NCI-H524 treated with DMSO at 0.1 percent for 48 hours (cell line): ENCODE results near the gene ATP13A1.

Source experiments
- DNase-seq: peaks from one replicate; lab custom pipeline; 2025; lab: John Stamatoyannopoulos, UW

ATP13A1 gene

DNA sequence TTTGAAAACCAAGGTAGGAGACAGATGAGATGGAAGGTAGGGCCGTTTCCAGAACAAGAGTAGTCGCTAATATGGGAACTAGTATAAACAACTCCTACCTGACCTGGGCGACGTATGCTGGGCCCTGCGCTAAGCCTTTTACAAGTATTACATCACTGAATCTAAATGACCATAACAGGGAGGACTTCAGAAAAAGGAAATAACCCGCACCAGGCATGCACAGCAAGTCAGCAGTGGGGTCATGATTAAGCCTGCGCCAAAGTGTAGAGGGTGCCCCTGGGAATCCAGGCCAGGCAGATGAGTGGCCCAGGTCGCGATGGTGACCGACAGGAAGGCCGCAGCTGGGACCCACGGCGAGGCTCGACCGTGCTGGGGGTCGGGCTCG, 613 bp downstream of the ATP13A1 start:
- no peak for DNase-seq

DNA sequence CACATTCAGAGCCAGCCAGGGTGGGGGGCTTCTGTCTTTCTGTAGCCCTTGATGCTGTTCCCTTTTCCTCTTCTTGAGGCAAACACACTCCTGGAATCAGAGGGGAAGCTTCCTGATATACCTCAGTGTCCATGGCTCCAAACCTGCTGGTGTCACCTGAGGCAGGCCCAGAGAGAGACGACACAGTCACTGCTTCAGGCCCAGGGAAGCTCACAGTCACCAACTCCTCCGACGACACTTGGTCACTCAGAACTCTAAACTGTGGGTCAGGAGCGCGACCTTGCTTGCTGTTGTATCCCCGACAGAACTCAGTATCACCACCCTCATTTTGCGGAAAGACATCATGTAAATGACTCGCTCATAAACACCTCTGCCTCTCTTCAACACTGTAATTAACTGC, 1.1 kb downstream of the ATP13A1 start:
- no peak for DNase-seq

DNA sequence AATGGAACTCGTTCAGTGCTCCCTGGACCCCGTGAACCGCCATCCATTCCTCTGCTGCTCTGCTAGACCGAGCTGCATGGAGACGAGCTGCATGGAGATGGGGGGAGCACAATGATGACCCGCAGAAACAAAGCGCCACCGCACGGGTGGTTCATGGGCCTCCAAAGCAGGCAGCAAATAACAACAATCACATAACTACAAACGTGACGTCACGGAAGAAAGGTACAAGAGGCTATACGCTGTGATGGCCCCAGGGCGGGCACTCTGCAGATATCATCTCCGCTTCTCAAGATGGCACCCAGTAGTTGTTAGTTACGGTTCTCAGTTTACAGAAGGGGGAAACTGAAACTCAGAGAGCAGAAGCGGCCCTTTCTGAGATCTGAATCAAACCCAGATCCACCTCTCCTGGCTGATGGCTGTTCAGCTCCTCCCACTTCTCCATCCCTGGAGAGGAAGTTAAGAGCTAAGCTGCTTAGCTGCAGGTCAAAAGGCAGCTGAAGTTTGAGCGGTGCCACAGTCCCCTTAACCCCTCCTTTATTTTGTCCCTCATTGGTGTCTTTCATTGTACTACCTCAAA, 1.7 kb downstream of the ATP13A1 start:
- DNase-seq, result no peak

DNA sequence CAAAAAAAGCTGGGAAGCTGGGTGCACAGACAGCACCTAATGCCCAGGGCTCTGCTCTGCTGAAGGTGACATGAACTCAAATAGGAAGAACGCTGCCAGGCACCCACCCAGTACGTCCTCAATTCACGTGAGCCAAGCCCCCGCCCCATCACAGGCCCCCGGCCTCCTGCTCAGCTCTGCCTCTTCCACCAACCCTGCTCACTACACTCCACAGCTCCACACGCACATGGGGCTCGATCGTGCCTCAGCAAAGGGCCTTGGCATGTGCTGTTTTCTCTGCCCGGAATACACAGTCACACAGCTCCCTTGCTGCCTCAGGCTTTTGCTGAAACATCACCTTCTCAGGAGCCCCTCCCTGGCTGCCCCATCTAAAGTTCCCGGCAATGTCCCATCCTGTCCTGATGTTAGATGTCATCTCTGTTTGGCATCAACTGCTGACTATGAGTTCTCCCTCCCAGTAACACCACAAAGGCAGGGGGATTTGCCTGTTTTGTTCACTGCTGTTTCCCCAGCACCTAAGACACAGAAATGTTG, 2.3 kb downstream of the ATP13A1 start:
- DNase-seq, result no peak

DNA sequence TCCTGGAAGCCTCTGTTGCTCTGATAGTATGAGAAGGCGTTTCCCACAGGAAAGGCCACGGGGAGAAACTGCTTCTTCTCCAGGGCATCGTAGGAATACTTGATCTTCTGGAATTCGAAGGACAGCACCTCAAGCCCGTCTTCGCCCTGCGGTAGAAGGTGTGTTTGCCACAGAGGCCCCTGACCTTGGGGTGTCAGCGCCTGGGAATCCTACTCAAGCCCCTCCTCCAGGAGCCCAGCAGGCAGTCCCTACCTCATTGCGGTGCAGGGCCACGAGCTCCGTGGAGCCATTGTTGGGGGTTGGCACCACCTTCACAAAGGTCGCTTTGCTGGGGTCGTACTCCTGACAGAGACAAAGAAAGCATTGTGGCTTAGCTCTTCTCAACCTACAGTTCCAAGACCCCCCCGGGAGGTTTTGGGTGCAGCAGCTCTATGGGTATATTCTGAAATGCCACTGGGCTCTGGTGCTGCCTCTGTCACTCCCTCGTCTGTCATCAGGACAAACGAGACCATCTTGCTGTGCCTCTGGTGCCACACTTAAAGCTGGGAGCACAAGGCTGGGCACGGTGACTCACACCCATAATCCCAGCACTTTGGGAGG, 3.7 kb downstream of the ATP13A1 start:
- DNase-seq, result no peak

DNA sequence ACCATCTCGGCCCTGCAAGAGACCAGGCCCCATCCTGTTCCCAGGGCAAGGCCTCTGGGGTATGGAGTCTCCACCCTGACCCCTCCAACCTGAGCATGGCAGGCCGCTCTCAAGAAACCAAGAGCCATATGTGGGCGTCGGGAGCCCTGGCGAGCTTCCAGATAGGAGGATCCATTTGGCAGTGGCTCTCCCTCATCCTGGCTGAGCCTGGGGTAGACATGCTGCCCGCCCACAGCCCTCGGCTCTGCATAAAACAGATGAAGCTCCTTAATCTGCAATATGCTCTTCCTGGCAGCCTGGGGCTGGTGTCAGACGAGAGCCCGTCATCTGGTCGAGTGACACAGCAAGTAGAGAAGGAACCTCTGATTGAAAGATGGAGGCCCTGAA, 6.1 kb downstream of the ATP13A1 start:
- peak; percentile 68 for DNase-seq

DNA sequence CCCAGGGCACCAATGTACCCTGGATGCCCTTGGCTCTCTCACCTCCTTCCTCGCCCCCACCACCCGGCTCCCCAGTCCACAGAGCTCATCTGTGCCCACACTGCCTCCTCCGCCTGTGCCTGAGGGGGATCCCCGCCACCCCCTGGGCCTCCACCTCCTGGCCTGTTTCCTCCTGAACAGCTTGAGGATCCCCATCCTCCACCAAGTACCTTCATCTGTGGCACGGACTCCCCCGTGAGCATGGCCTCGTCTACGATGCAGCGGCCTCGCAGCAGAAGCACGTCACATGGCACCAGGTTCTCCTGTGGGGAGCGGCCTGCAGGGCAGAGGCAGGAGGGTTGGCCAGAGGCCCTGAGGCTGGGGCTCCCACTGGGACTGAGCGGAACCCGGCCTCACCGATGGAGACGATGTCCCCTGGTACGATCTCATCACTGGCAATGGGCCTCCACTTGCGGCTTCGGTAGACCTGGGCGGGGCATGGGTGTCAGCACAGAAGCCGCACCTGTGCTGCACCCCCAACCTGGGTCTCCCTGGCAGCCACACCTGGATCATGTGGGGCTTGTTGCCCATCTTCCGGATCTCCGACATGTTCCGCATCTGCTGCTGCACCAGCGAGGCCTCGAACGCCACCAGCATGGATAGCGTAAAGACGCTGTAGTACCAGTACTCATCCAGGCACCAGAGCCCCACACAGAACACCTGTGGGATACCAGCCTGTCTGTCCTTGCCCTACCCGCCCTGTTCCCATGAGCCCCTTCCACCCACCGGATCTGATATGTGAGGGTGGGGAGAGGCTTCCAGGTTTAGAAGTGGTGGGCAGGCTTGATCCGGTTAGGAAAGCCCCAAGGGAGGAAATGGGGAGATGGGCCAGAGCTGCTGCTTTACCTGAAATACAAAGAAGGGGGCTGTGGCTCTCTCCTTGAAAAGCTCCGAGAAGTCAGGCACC, 6.8 kb downstream of the ATP13A1 start:
- DNase-seq, result no peak

DNA sequence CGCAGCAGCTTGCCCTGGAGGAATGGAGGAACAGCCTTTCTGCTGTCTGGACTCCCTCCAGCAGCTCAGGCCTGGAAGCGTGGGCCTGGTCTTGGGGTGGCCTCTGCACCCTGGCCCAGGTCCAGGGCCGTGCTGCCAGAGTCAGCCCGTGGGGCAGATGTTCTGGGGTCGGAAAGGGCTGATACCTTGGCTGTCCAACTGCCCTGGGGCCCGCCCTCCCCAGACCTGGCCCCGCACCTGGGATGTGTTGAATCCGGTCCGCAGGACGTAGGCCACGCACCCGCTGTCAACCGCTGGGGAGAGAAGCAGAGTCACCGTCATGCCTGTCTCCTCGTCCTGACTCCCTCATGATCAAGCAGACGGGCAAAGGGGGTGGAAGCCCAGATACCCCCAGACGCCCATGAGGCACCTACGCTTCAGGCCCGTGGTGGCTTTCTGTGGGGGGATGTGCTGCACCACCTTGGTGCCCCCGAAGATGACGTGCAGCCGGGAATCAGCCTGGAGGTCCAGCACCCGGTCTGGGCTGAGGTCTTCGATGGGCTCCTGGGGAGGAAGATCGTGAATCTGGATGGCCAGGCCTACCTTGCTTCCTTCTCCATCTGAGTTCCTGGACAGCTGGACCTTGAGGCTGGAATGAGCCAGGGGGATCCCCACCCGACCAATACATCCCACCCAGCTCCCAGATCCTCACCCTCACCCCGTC, 7.7 kb downstream of the ATP13A1 start:
- DNase-seq, result no peak

DNA sequence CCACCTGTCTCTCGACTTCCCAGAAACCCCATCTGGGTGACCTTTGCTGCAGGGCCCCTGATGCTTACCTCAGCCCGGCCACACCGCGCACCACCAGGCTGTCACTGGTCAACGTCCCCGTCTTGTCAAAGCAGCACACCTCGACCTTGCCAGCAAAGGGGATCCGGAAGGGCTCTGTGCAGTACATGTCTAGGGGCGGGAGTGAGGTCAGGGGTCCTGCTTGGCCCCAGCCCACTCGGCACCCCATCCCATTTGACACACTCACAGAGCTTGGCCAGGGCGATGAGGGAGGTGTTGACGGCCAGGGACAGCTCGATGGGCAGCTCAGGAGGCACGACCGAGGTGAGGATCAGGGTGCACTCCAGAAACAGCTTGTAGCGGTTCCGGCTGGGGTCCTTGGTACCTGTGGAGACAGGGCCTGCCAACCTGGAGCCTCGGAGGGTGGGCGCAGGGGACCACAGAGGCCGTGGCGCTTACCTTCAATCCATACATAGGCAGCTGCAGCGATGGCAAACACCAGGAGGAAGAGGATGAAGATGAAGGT, 8.4 kb downstream of the ATP13A1 start:
- no peak for DNase-seq

DNA sequence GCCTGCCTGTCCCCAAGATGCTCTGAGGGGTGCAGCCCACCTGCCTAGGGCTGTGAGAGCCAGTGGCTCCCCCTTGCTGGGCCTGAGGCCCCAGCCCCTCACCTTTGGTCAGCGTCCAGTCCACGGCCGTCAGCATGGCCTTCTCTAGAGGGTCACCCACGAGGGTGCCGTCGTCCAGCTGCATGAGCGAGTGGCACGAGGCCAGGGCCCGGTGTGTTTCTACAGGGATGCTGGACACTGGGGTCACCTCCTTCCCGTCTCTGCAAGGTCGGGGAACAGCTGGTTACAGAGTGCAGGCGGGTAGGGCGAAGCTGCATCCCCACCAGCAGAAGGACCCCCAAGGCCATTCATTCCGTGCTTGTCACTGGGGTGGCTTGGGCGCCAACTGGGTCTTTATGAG, 9.0 kb downstream of the ATP13A1 start:
- no peak for DNase-seq

DNA sequence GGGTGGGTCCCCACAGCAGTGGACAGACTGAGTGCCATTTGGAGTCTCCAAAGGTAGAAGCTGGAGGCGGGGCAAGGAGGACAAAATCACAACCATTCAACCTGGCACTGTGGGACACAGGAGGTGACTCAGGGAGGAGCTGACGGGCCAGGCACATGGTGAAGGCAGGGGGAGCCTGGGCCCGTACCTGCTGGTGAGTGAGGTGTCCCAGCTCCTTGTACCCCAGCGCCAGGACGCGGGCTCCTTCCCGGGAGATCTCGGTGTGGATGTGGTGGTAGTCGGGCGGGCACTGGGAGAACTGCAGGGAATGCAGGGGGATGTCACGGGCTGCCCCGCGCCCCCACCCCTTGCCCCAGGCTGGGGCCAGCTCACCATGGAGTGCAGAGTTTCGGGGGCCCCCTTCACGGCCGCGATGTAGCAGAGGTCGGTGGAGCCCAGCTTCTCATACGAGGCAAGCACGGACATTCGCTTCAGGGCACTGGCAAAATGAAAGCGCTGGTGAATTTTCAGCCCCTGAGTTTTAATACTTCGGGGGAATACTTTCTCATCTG, 9.8 kb downstream of the ATP13A1 start:
- DNase-seq, result no peak

DNA sequence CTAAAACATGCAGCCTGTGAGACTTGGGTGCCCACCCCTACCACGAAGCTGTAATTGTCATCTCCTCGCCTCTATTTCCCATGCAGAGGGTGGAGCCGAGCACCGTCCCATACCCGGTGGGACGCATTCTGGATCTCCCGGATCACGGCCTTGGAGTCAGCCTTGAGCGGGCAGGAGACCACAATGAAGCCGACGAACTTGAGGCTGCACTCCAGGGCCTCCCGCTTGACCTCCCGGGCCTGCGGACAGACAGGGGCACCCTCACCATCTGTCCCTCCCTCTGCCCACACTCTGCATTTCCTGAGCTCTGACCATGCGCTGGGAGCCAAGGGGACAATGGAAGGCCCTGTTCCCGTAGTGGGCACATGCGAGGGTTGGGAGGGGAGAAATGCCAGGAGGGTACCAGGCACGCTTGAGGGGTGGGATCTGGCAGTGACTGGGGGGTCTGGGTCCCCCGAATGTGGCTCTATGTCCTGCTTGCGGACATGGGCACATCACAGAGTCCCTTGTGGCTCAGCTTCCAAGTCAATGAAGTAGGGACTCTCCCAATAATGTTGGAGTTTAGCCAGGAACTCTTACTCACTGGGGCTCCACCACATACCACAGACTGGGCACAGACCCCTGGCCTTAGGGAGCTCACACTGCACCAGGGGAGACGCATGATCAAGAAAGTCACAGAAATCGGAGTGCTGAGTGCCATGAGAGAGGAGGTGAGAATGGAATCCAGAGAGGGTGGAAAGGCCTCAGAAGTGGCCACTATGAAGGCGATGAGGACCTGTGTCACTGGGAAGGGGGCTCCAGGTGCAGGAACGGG, 10.8 kb downstream of the ATP13A1 start:
- DNase-seq, result no peak

DNA sequence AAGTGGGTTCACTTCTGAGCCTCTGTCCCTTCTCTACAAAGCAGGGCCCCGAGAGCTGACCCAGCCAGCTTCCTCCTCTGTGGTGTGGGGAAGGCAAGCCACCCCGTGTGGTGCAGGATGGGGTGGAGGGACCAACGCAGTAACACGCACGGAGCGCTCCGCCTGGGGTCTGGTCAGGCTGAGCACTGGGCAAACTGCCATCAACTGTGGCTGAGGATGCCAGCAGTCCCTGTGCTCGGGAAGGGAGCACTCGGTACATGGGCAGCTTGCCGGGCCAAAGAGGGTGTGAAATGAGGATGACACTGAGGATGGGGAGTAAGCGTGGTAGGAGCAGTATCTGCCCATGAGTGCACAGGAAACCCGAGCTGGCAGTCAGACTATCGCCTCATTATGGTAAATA, 12.4 kb downstream of the ATP13A1 start:
- no peak for DNase-seq

DNA sequence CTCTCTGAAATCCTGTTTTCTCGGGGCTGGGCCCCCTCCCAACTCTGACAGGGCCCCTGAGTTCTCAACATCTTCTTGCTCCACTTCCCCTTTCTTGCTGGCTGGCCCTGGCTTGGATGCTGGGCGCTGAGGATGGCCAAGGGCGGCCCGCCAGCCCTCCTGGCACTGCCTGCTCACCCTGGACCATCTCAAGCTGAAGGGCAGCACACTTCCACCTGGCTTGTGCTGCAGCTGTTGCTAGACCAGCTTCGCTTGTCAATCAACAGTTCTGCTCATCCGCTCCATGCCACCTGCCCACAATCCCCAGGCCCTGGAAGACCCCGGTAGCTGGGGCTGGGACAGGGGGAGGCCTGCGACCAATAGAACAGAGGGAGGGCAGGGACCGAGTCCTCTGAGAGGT, 13.1 kb downstream of the ATP13A1 start:
- DNase-seq, result no peak

DNA sequence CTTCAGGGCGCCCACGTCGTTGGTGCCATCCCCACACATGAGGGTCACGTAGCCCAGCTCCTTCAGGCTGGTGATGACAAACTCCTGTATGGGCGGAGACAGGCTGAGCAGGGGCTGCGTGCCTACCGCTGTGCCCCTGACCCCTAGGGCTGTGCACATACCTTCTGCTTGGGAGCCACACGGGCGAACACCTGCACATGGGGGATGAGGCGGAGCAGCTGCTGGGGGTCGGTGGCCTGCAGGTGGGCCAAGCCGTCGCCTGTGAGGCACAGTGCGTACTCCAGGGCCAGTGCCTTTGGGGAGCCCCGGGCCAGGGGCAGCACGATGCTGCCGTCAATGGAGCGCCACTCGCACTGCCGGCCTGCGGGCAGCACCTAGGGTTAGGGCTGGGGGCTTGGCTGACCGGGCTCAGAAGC, 13.9 kb downstream of the ATP13A1 start:
- no peak for DNase-seq

DNA sequence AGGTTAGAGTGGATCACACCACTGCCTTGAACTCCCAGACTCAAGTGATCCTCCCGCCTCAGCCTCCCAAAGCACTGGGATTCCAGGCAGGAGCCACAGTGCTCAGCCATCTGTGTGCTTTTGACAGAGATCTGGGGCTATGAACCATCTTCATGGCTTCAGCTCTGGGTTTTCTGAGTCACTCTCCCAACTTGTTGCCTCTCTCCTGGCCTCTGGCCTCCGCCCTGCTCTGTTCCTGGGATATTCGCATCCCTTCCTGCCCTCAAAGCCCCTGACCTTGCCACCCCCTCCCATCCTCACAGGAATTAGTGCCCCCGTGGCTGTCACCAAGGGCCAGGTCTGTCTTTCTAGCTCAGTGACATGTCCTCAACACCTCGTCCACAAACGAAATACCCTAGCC, 14.3 kb downstream of the ATP13A1 start:
- no peak for DNase-seq

DNA sequence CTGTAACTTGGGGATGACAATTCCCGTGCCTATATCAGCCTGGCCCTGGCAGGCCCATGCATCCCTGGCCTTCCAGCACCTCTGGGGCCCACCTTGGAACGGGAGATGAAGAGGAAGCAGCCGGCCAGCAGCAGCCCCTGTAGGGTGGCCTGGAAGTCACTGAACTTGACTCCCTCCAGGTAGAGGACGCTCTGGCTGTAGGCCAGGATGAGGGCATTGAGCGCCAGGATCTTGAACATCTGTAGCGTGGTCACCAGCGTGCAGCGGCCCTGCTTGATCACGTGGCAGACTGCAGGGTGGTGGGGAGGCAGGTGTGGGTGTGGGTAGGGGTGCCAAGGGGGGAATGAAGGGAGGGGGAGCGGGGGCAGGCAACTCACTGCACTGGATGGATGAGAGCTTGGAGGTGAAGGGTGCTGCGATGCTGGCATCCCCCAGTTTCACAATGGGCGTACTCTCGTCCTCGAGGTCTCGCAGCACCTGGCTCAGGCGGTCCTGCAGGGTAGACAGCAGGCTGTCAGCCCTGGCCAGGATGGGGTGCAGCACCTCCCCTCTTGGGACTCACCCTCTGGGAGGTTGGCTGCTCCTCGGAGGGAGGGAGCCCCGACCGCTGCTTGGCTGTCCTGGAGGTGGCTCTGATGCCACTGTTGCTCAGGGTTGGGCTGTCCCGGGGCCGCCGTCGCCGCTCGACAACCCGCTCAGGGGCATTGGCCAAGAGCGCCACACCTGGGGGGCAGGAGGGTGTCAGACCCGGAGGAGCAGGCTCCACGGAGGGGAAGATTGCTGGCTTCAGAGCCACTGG, 16.2 kb downstream of the ATP13A1 start:
- no peak for DNase-seq

DNA sequence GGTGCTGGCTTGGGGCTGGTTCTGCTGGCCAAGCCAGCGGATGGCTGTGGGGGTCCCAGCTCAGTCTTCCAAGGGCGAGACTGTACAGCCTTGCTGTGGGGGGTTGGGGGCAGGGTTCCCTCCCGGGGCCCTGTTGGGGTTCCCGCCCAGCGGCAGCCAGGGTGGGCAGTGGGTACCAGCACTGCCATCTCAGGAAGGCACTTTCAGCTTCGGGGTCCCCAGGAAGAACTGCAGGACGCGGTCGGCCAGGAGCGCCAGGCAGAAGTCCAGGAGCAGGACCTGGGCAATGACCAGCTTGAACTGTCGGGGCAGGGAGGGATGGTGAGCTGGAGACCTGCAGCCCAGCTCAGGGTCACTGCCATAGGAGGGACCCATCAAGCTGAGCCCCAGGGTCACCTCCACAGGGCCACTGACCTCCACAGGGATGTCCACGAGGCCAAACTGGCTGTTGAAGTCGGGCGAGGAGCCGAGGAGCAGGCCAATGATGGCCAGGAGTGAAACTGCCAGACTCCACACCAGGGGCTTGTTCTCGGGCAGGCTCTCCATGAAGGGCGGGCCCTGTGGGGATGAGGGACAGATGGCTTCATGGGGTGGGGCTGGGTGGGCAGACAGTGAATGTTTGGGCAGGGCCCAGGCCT, 18.1 kb downstream of the ATP13A1 start:
- DNase-seq, result no peak

DNA sequence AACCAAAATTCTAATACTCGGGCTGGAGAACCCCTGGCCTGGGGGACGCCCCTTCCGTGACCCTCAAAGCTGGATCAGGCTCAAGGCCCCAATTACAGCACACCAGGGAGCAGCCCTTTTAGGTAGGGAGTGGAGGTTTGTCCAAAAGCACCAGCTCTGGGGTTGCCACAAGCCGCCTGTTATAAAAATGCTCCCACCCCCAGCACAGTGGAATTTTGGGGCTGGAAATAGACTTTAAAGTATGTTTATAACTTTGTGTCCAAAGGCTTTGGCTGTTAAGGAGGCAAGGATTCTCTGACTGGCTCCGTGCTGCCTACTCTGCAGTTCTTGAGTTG, 19.5 kb downstream of the ATP13A1 start:
- DNase-seq, result no peak
